T-helper 2 cell treated with Interferon-gamma antibody and Interleukin-4, amounts not matched to agents 5 μg/mL and 100 μg/mL, for 36 hours (primary cell): ENCODE results near the gene ACO1.

Experiments
- DNase-seq: peaks from one replicate; pipeline ENCODE4 v3.0.0; 2021; ENCODE audit warnings: low spot score
- H3K27ac Mint-ChIP-seq: one replicate; pipeline ENCODE4 v1.8.0; 2021; ENCODE audit warnings: mild to moderate bottlenecking, mixed read lengths
- H3K27me3 Mint-ChIP-seq: one replicate; pipeline ENCODE4 v1.8.0; 2021; ENCODE audit warnings: low read depth, mixed read lengths
- H3K36me3 Mint-ChIP-seq: one replicate; pipeline ENCODE4 v1.8.0; 2021; ENCODE audit warnings: low read depth, mixed read lengths
- H3K4me1 Mint-ChIP-seq: one replicate; pipeline ENCODE4 v1.8.0; 2021; ENCODE audit warnings: low read depth, mixed read lengths
- H3K4me3 Mint-ChIP-seq: one replicate; pipeline ENCODE4 v1.8.0; 2022; ENCODE audit warnings: mild to moderate bottlenecking, moderate library complexity, mixed read lengths
- H3K9me3 Mint-ChIP-seq: one replicate; pipeline ENCODE4 v1.8.0; 2021; ENCODE audit warnings: mixed read lengths

ACO1 gene

DNA sequence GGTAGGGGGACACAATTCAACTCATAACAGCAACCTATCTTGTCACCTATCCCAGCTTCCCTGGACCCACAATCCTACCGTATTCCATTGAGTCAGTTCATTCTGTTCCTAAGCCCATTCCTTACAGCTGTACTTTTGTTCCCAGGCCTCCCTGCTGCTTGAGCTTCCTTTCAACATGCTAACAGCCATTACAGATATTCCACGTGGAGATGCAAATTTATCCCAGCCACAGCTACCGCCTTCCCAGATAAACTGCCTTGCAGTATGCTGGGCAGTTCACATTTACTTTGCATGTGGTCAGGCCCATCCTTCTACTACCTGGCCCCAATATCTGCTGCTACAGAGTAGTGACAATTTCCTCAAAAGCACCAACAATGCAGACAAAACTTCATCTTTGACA lies 118.6 kb downstream of the ACO1 start:
- Mint-ChIP-seq H3K27ac (no peak overlapping the region), H3K4me1 (no peaks in the 10 kb centered on the region), H3K4me3 (no peak overlapping the region), H3K9me3 (no peaks in the 10 kb centered on the region), H3K27me3 (no peaks in the 10 kb centered on the region), H3K36me3 (peaks cover 17% of the 10 kb centered on the region)
- DNase-seq: no peak
